GM12874 (cell line): Measurements from ENCODE around the gene PAX6.
A peak's percentile ranks its signal among the peaks of the same experiment; 100 is the strongest.

Experiments used
- CTCF ChIP-seq: IDR thresholded peaks from 2 replicates; pipeline ENCODE4 v1.5.1; 2011; ENCODE audit warnings: low read depth, mild to moderate bottlenecking, control low read depth, low read length, moderate library complexity; ENCODE audit not compliant: insufficient read depth

The PAX6 gene

GRCh38 chr11:31801298-31801702, 9.8 kb downstream of the PAX6 start:
- no peak for TF ChIP-seq CTCF

DNA sequence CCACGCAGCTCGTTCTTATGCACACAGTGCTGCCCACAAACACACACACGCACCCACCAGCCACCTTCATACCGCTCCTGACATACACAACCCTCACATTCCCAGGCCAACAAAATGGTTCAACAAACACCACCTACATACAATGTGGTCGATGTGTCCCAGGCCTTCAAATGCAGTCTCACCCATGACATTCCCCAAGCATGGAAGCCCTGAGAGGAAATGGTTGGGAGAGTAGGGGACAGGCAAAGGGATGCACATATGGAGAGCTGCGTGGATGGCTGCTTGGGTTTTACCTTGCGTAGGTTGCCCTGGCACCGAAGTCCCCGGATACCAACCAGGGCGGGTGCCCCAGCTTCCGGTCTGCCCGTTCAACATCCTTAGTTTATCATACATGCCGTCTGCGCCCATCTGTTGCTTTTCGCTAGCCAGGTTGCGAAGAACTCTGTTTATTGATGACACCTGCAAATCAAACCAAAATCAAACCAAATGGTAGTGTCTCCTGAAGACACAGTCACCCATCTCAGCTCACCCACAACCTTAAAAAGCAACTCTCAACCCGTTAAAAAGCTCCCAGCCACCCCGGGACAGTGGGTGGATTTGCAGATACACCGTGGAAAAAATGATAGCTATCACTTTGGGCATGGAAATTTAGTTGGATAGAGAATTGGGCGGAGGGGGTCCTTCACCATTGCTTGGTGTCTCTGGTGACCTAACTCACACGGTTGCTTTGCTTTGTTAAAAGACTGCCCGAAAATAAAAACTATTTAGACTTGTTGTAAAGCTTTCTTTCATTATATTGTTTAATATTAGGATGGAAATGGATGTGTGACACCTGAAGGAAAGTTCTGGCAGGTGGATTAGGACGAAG, 10.5 kb downstream of the PAX6 start:
- no peak for TF ChIP-seq CTCF

GRCh38 chr11:31799435-31800397, 11.4 kb downstream of the PAX6 start:
- TF ChIP-seq CTCF = no peak

- TF ChIP-seq CTCF = peak; percentile 35; the same call in 1 of the 2 replicates
Measured at GRCh38 chr11:31798554-31799434, 12.3 kb downstream of the PAX6 start.

DNA sequence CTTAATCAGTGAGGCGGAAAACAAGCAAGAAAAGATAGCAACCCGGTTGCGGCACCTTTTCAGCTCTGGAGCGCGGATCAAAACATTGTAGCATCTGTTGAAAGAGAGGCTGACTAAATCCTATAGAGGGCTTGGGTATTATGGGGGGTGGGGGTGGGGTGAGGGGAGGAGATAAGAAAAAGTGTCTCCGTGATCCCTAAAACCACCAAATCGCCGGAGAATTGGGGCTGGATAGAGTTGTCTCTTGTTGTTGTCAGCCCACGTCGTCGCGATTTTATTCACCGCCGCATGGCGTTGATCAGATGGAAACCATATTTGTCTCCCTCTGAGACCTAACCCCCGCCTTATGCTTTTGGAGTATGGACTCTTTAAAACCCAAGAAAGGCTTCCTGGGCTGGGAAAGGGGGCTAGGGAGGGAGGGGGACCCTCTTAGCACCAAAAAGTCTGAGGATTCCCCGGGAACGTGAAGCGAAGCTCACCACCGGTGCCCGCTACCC, 13.0 kb downstream of the PAX6 start:
- no peak for TF ChIP-seq CTCF

DNA sequence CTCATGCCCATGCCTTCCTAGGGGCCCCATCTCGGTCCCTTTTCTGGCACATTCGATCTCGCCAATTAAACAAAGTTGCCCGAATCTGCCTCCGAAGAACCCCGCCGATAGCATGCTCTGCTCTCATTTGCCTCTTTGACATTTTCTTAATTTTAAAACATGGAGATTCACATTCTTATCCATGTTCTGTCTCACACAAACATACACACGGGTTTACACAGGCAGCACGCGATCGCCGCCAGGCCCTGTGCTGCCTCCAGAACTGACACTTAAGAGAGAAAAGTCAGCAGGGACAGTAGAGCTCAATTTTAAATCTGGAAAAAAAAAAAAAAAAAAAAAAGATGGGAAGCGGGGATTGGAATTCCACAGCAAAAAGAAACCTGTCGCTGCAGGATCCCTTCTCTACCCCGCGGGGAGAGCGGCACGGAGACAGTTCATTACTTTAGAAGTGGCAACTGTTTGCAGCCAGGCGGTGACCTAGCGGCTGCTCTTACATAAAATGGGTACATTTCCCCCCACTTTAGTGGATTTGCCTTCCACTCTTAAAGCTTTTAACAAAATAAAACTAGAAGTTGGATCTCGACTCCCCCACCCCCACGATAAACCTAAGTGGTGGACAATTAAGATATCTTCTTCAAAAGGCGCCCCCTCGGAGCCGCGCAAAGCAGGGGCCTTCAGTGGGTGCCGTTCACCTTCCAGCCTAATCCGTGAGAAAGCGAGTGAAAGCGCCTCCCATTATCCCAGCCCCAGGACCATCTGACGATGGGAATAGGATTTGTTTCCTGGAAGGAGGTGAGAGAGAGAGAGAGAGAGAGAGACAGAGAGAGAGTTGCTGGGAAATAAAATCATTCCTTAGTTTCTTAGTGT, 13.7 kb downstream of the PAX6 start:
- TF ChIP-seq CTCF = no peak
